BE2C (cell line): ENCODE data around the gene MB.

Experiments used
- DNase-seq: peaks from one replicate; pipeline ENCODE4 v3.0.0-alpha.2; 2020
- H3K27me3 ChIP-seq: fragments of 250-450 bp; sonication (Bioruptor Pico); 2 replicates; pipeline ENCODE4 v1.5.1; 2020; ENCODE audit warnings: mild to moderate bottlenecking
- H3K36me3 ChIP-seq: fragments of 250-450 bp; sonication (Bioruptor Pico); 2 replicates; pipeline ENCODE4 v1.5.1; 2020; ENCODE audit warnings: mild to moderate bottlenecking
- H3K4me1 ChIP-seq: fragments of 250-450 bp; sonication (Bioruptor Pico); 2 replicates; pipeline ENCODE4 v1.5.1; 2020
- H3K4me3 ChIP-seq: 2 replicates; pipeline ENCODE4 v1.5.1; 2011; ENCODE audit warnings: low read depth, low read length
- H3K9me3 ChIP-seq: fragments of 250-450 bp; sonication (Bioruptor Pico); 2 replicates; pipeline ENCODE4 v1.5.1; 2020
- CTCF ChIP-seq: IDR thresholded peaks from 2 replicates; pipeline ENCODE4 v1.5.1; 2012; ENCODE audit warnings: mild to moderate bottlenecking, low read depth, low read length

MB gene

GRCh38 chr22:35649636-35650250, 32.6 kb upstream of the MB start:
- DNase-seq = no peak
- no peak overlapping the region for H3K4me3 ChIP-seq
- H3K9me3 ChIP-seq = no peaks in the 10 kb centered on the region
- H3K4me1 ChIP-seq = no peaks in the 10 kb centered on the region
- peaks cover 11% of the 10 kb centered on the region for H3K27me3 ChIP-seq
- no peaks in the 10 kb centered on the region for H3K36me3 ChIP-seq
- no peak for TF ChIP-seq CTCF

- Histone ChIP-seq H3K4me3 (no peak overlapping the region), H3K36me3 (no peaks in the 10 kb centered on the region), H3K9me3 (no peaks in the 10 kb centered on the region), H3K4me1 (no peaks in the 10 kb centered on the region), H3K27me3 (peaks cover 7% of the 10 kb centered on the region)
- DNase-seq = no peak
- TF ChIP-seq CTCF = no peak
Measured at GRCh38 chr22:35649026-35649553, 32.0 kb upstream of the MB start.

GRCh38 chr22:35648066-35649025, 31.2 kb upstream of the MB start, which contains the start of gene APOL6:
Gene APOL6 (plus strand): TSS chr22:35648446. CDS start chr22:35656426, 7,980 bp downstream.
- TF ChIP-seq CTCF = no peak
- H3K9me3 ChIP-seq = no peaks in the 10 kb centered on the region
- no peaks in the 10 kb centered on the region for H3K4me1 ChIP-seq
- no peak for DNase-seq
- H3K27me3 ChIP-seq = no peaks in the 10 kb centered on the region
- no peaks in the 10 kb centered on the region for H3K36me3 ChIP-seq
- H3K4me3 ChIP-seq = peak within 1 kb of the TSS; percentile 28; the same call in 1 of the 2 replicates

GRCh38 chr22:35645646-35646045, 28.5 kb upstream of the MB start:
- Histone ChIP-seq H3K4me3 (no peak overlapping the region), H3K9me3 (no peaks in the 10 kb centered on the region), H3K4me1 (no peaks in the 10 kb centered on the region), H3K27me3 (no peaks in the 10 kb centered on the region), H3K36me3 (no peaks in the 10 kb centered on the region)
- no peak for TF ChIP-seq CTCF
- no peak for DNase-seq

GRCh38 chr22:35643991-35644390, 26.9 kb upstream of the MB start:
- no peaks in the 10 kb centered on the region for H3K27me3 ChIP-seq
- no peaks in the 10 kb centered on the region for H3K9me3 ChIP-seq
- H3K36me3 ChIP-seq = no peaks in the 10 kb centered on the region
- no peak for TF ChIP-seq CTCF
- H3K4me3 ChIP-seq = no peak overlapping the region
- no peaks in the 10 kb centered on the region for H3K4me1 ChIP-seq
- DNase-seq = no peak
